BLaER1 treated with 17β-estradiol and CSF1 and Interleukin-3, amounts not matched to agents 10 nM and 100 nM (cell line): ENCODE measurements around the gene HERPUD1.

ENCODE experiments used
- H3K27ac ChIP-seq, 11 experiments: shearing (Covaris generic); formaldehyde crosslinking; 2 replicates each; pipeline ENCODE4 v1.8.1; 2022
- H3K27me3 ChIP-seq, 11 experiments: shearing (Covaris generic); formaldehyde crosslinking; 2 replicates each; pipeline ENCODE4 v1.8.1; 2022
- H3K36me3 ChIP-seq, 11 experiments: shearing (Covaris generic); formaldehyde crosslinking; 2 replicates each; pipeline ENCODE4 v1.8.1; 2022
- H3K4me1 ChIP-seq, 10 experiments: shearing (Covaris generic); formaldehyde crosslinking; 2 replicates each; pipeline ENCODE4 v1.8.1; 2022
- H3K4me2 ChIP-seq, 11 experiments: shearing (Covaris generic); formaldehyde crosslinking; 2 replicates each; pipeline ENCODE4 v1.8.1; 2022
- H3K4me3 ChIP-seq, 10 experiments: shearing (Covaris generic); formaldehyde crosslinking; 2 replicates each; pipeline ENCODE4 v1.8.1; 2022
- H3K9ac ChIP-seq, 11 experiments: shearing (Covaris generic); formaldehyde crosslinking; 2 replicates each; pipeline ENCODE4 v1.8.1; 2022
- H3K9me3 ChIP-seq, 11 experiments: shearing (Covaris generic); formaldehyde crosslinking; replicated peaks in 1 of 11; 2 replicates each; pipeline ENCODE4 v1.8.1; 2022
- H4K20me1 ChIP-seq, 11 experiments: shearing (Covaris generic); formaldehyde crosslinking; 2 replicates each; pipeline ENCODE4 v1.8.1; 2022
- Cebpa-rat ChIP-seq, 11 experiments: shearing (Covaris generic); IDR thresholded peaks; 2 replicates each; pipeline ENCODE4 v1.8.1; 2022

Gene HERPUD1

GRCh38 chr16:56909527-56909979 lies 22.4 kb upstream of the HERPUD1 start:
- peaks cover 32 to 65% (median 58%) of the 10 kb centered on the region in 10 experiments for H3K4me1 ChIP-seq
- H3K27me3 ChIP-seq, result no peaks in the 10 kb centered on the region
- H3K9ac ChIP-seq, result peak overlapping the region in 9 of 11 experiments; percentile 41 to 78 (median 73); a peak in 13 of 22 replicates
- no peaks in the 10 kb centered on the region for H4K20me1 ChIP-seq
- H3K9me3 ChIP-seq, result peaks cover 0 to 6% (median 0%) of the 10 kb centered on the region in 11 experiments; a peak in 1 of 22 replicates
- no peaks in the 10 kb centered on the region for H3K36me3 ChIP-seq
- H3K27ac ChIP-seq, result peak overlapping the region in 10 of 11 experiments; percentile 68 to 93 (median 89); a peak in 18 of 22 replicates
- TF ChIP-seq Cebpa-rat (IDR thresholded peaks at IDR 0.05), result no peak
- H3K4me2 ChIP-seq, result peak overlapping the region in 8 of 11 experiments; percentile 82 to 97 (median 93); a peak in 16 of 22 replicates
- H3K4me3 ChIP-seq, result no peak overlapping the region

DNA sequence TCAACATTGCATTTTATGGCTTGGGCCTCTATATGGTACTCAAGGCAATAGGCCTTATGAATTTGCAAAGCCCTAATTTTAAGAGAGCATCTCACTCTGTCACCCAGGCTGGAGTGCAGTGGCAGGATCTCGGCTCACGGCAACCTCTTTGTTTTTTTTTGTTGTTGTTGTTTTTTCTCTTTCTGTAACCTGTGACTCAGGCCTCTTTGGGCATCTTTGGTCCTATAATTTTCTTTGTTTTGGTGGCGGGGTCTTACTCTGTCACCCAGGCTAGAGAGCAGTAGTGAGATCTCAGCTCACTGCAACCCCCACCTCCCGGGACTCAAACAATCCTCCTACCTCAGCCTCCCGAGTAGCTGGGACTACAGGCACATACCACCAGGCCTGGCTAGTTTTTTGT lies 21.8 kb upstream of the HERPUD1 start:
- Histone ChIP-seq H3K9me3 (peaks cover 0 to 6% (median 0%) of the 10 kb centered on the region in 11 experiments; a peak in 1 of 22 replicates), H3K27me3 (no peaks in the 10 kb centered on the region), H4K20me1 (no peaks in the 10 kb centered on the region), H3K36me3 (no peaks in the 10 kb centered on the region), H3K4me3 (peak overlapping the region in 1 of 10 experiments; percentile 0; a peak in 1 of 20 replicates), H3K9ac (peak overlapping the region in 9 of 11 experiments; percentile 41 to 78 (median 73); a peak in 16 of 22 replicates), H3K27ac (peak overlapping the region in 10 of 11 experiments; percentile 68 to 93 (median 89); a peak in 19 of 22 replicates), H3K4me2 (peak overlapping the region; percentile 82 to 97 (median 90); a peak in 20 of 22 replicates), H3K4me1 (peaks cover 32 to 65% (median 58%) of the 10 kb centered on the region in 10 experiments)
- TF ChIP-seq Cebpa-rat (IDR thresholded peaks at IDR 0.05), result no peak

GRCh38 chr16:56910654-56911539 lies 21.0 kb upstream of the HERPUD1 start:
- Histone ChIP-seq H4K20me1 (no peaks in the 10 kb centered on the region), H3K36me3 (no peaks in the 10 kb centered on the region), H3K27ac (peak overlapping the region; percentile 8 to 93 (median 88)), H3K4me2 (peak overlapping the region; percentile 82 to 97 (median 90)), H3K4me3 (peak overlapping the region in 7 of 10 experiments; percentile 5 to 39 (median 15); a peak in 7 of 20 replicates), H3K9ac (peak overlapping the region in 9 of 11 experiments; percentile 67 to 78 (median 73); a peak in 18 of 22 replicates), H3K9me3 (peaks cover 0 to 6% (median 0%) of the 10 kb centered on the region in 11 experiments; a peak in 1 of 22 replicates), H3K4me1 (peaks cover 32 to 69% (median 60%) of the 10 kb centered on the region in 10 experiments), H3K27me3 (no peaks in the 10 kb centered on the region)
- TF ChIP-seq Cebpa-rat (IDR thresholded peaks at IDR 0.05), result peak; percentile 78 to 99 (median 97)

DNA sequence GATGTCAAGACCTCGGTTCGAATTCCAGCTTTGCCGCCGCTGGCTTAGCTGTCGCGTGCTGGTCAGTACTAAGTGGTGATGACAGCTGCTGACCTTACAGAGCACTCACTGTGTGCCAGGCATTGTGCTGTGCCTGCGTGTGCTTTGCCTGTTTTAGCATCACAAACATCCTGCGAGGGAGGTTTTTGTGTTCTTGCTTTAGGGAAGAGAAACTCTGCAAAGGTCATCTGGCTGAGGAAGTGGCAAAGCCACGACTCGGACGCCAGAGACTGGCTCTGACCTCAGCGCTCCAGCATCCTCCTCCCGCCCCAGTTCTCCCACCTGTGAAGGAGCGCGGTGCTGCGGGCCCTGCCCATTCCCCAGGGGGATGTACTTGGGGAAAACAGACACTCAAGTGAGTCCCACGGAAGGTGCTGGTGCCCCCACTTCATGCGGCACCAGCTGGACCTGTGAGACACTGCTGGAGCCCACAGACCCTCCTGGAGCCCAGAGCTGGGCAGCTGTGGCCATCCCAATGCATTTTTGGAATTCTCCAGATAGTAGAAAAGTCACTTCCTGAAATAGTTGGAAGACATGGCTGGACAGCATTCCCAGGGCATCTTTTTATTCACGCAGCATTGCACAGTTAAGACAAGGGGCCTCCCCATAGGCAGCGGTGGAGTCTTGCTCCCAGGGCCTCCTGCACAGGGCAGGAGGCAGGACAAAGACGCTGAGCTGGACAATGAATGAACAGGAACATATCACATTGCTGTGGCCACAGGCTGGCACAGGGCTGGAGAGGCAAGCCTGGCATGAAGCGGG lies 20.0 kb upstream of the HERPUD1 start:
- peak overlapping the region in 10 of 11 experiments; percentile 18 to 78 (median 73); a peak in 18 of 22 replicates for H3K9ac ChIP-seq
- H4K20me1 ChIP-seq, result no peaks in the 10 kb centered on the region
- H3K4me1 ChIP-seq, result peaks cover 42 to 79% (median 70%) of the 10 kb centered on the region in 10 experiments
- H3K9me3 ChIP-seq, result peaks cover 0 to 6% (median 0%) of the 10 kb centered on the region in 11 experiments; a peak in 1 of 22 replicates
- peak overlapping the region in 1 of 10 experiments; percentile 47; a peak in 4 of 20 replicates for H3K4me3 ChIP-seq
- peak overlapping the region; percentile 8 to 93 (median 88); a peak in 20 of 22 replicates for H3K27ac ChIP-seq
- H3K36me3 ChIP-seq, result no peaks in the 10 kb centered on the region
- peak overlapping the region; percentile 82 to 97 (median 90) for H3K4me2 ChIP-seq
- no peaks in the 10 kb centered on the region for H3K27me3 ChIP-seq
- TF ChIP-seq Cebpa-rat (IDR thresholded peaks at IDR 0.05), result no peak

DNA sequence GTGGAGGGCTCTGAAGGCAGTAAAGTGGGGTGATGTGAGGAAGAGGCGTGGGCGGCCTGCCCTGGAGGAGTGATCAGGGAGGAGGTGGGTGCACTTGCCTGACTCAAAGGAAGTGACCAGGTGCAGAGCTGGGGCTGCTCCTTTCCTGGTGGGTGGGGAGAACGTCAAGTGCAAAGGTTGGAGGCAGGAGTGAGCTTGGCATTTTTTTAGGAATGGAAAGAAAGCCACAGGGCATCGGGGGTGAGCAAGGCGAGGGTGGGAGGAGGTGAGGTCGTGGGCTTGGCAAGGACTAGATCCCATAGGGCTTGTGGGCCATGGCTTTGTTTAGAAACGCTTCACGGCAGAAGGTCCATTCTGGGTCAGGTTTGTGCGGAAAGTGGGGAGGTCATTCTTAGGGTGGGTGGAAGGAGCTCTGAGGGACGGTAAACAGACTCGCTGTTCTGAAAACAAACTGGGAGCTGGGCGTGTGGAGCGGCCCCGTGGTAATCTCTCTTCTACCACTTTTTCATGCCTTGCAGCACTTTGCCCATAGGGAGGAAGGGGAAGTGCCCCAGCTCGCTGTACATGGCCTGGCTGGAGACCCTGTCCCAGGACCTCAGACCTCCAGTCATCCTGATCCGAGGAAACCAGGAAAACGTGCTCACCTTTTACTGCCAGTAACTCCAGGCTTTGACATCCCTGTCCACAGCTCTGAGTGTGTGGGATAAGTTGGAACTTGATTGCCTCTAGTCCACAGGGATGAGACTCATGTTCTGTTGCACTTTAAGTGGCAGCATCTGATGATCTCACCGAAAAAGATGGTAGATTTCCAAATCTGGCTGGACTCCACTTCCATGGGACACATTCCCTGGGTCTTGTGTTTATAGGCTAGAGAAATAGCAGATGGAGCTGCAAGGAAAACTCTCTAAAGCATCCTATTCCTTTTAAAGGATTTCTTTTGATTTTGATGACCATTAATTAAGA lies 18.9 kb upstream of the HERPUD1 start:
- TF ChIP-seq Cebpa-rat (IDR thresholded peaks at IDR 0.05), result no peak
- Histone ChIP-seq H3K9me3 (no peaks in the 10 kb centered on the region), H4K20me1 (no peaks in the 10 kb centered on the region), H3K4me3 (peak overlapping the region in 1 of 10 experiments; percentile 47; a peak in 2 of 20 replicates), H3K27ac (peak overlapping the region in 9 of 11 experiments; percentile 77 to 93 (median 90); a peak in 16 of 22 replicates), H3K4me2 (peak overlapping the region; percentile 82 to 97 (median 90)), H3K9ac (peak overlapping the region in 7 of 11 experiments; percentile 29 to 78 (median 73); a peak in 6 of 22 replicates), H3K36me3 (no peaks in the 10 kb centered on the region), H3K27me3 (no peaks in the 10 kb centered on the region), H3K4me1 (peaks cover 53 to 88% (median 80%) of the 10 kb centered on the region in 10 experiments)

GRCh38 chr16:56914896-56915295 lies 17.0 kb upstream of the HERPUD1 start:
- no peak overlapping the region for H3K4me3 ChIP-seq
- no peaks in the 10 kb centered on the region for H3K36me3 ChIP-seq
- peak overlapping the region in 2 of 11 experiments; percentile 12 to 27; a peak in 2 of 22 replicates for H3K27ac ChIP-seq
- no peak for TF ChIP-seq Cebpa-rat (IDR thresholded peaks at IDR 0.05)
- H3K4me1 ChIP-seq, result peaks cover 55 to 82% (median 68%) of the 10 kb centered on the region in 10 experiments
- H4K20me1 ChIP-seq, result no peaks in the 10 kb centered on the region
- H3K9ac ChIP-seq, result no peak overlapping the region
- H3K9me3 ChIP-seq, result no peaks in the 10 kb centered on the region
- no peaks in the 10 kb centered on the region for H3K27me3 ChIP-seq
- H3K4me2 ChIP-seq, result peak overlapping the region in 1 of 11 experiments; percentile 7; a peak in 1 of 22 replicates

DNA sequence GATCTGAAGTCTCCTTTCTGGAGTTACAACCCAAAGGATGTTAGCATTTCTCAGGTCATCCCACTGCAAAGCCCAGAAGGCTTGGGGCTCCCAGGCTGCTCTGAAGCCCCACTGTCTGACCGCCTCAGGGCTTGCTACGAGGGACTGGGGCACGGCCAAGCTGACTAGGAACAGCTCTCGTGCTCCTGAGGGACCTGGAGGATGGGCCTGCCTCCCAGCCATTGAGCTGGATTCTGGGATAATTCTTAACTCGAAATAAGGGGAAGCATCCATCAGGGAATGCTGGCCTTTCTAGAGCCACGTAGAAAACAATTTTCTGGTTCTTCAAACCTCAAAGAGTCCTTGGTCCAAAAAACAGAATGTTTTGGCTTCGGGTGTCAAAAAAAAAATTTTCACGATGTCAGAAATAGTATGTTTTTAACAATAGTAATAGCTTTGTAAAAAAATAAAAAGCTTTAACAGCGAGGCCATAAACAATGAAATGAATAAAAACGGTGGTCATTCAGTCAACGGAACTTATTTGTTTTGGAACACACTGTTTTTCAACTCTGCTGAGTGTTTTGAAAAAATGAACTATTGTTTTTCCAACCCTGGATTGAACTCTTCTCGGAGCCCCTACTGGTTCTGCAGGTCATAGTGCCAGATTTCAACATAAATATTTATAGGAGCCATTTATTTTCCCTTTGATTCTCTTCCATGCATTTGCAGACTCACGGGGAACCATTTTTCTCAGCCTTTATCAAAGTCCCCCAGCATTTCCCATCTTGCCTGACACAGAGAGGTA lies 16.4 kb upstream of the HERPUD1 start:
- Histone ChIP-seq H3K9me3 (no peaks in the 10 kb centered on the region), H3K4me2 (peak overlapping the region in 8 of 11 experiments; percentile 85 to 97 (median 93); a peak in 16 of 22 replicates), H3K27ac (peak overlapping the region in 4 of 11 experiments; percentile 65 to 82 (median 80); a peak in 6 of 22 replicates), H3K27me3 (no peaks in the 10 kb centered on the region), H3K4me1 (peaks cover 52 to 76% (median 61%) of the 10 kb centered on the region in 10 experiments), H3K36me3 (no peaks in the 10 kb centered on the region), H4K20me1 (no peaks in the 10 kb centered on the region), H3K4me3 (no peak overlapping the region), H3K9ac (no peak overlapping the region)
- TF ChIP-seq Cebpa-rat (IDR thresholded peaks at IDR 0.05), result no peak
